ENCODE data around the gene TCOF1.

The TCOF1 gene

GRCh38 chr5:150326707-150327106, 30.8 kb upstream of the TCOF1 start:
- DNase-seq: no peak

DNA sequence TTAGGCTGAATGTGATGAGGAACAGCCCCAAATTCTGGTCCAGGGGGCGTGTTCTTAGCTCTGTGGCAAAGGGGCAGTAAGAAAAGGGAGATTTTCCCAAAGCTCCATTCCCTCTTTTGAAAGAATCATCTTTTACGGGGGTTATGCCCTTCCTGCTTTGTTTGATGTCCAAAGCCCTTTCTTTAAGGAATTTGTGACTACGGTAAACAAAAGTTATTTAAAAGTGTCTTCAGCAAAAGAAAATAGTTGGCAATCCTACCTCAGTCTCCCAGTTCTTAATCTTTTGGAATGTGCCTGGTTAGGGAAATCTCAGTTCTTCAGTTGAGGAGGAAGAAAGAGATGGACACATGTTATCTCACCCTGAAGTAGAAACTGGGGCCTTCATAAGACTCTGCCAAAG, 30.4 kb upstream of the TCOF1 start:
- no peak for DNase-seq

DNA sequence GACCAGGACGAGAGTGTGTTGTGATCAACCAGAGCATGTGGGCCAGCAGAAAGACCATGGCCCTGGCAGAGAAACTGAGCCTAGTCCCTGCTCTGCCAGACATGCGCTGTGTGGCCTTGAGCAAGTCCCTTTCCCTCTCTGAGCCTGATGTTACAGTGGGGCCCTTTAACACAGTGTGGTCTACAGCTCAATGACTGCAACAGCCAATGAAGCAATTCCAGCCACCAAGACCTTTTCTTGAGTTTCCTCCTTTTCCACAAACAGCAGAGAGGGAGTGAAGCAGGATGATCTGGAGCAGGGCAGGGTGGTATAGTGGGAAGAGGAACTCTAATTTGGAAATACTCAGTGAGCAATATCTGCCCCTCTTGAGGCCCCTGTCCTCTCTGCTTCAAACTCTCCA, 29.0 kb upstream of the TCOF1 start:
- no peak for DNase-seq

DNA sequence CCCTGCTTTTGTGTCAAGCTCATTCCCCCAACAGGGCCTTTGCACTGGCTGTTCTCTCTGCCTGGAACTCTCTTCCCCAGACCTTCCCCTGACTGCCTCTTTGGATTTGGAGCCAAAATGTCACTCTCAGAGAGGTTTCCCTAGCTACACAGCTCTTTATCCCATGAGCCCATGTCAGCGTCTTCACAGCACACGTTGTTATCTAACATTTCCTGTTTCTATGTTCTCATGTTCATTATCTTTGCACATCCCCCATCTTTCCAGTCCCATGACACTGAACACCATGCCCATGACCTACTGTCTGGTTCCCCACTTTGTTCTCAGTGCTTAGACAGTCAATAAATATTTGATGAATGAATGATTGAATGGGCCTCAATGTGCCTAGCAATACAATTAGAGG, 28.5 kb upstream of the TCOF1 start:
- DNase-seq: no peak

DNA sequence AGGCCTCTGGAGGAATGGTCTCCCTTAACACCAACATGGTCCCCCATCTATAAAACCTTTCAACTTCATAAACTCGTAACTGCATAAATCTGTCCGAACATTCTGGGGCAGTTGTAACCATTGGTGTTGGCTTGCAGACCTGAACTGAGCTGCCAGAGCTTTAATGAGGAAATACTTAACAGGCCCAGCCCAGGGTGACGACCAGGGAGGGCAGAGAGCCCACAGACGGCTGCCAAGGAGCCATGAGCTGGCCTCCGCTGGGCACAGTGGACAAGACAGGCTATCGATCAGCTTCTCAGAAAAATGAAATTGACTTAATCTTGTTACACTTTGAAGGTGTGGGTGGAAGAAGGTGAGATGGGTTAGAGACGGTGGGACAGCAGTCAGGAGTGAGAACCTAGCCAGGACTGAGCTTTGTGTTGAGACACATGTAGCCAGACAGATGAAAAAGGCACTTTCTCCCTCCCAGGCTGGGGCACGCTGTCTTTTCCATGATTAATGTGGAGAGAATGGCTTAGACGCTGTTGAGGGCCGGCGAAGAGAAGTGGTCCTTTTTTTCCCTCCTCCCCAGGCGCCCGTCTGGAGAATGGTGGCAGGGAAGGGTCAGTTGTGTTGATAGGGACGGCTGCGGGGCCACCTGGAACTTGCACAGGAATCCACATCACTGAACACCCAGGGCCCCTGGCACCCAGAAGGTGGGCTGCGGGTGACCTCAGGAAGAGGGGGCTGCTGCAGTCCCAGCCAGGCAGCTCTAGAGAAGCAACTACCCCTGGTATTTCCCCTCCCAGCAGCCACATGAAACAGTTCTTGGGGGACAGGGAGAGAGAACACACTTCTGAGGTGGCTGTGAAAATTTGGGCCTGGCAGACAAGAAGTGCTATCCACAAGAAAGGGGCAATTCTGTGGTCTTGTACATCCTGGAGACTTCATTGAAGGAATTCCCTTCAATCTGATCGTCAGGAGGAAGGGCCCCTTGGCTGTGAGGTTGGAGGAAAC, 27.3 kb upstream of the TCOF1 start:
- DNase-seq: no peak

- no peak for DNase-seq
These were observed 24.1 kb upstream of the TCOF1 start for GRCh38 chr5:150333400-150333799.

DNA sequence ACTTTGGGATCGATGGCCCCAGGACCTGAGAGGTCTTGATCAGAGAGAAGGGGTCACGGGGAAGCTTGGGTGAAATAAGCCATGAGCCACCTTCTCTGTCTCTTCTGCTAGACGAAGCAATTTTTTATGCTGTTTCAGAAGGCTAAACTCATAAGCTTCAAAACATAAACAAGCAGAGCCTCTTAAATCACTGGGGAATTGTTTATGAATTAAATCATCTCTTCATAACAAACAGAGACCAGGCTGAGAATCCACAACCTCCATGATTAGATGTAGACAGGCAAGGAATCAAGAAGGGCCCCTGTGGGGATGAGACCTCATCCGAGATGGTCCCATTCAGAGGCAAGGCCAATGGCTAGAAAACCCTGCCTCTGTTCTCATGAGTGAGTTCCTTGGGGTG, 21.7 kb upstream of the TCOF1 start:
- no peak for DNase-seq

DNA sequence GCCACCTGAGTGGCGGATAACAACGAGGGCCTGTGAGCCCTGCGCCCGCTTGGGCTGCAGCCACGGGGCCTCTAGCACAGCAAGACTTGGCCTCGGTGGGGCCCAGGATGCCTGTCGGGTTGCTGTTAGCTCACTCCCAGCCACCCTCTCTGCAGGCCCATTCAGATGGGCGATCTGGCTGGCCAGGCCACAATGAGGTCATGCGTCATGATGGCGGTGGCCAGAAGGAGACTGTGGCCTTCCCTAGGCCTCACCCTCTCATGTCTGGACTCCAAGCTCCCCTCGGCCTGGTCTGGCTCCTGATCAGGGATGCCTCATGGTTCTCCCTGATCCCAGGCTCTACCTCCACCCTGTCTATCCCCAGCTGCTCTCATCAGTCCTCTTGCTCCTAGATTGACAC, 19.0 kb upstream of the TCOF1 start:
- no peak for DNase-seq

DNA sequence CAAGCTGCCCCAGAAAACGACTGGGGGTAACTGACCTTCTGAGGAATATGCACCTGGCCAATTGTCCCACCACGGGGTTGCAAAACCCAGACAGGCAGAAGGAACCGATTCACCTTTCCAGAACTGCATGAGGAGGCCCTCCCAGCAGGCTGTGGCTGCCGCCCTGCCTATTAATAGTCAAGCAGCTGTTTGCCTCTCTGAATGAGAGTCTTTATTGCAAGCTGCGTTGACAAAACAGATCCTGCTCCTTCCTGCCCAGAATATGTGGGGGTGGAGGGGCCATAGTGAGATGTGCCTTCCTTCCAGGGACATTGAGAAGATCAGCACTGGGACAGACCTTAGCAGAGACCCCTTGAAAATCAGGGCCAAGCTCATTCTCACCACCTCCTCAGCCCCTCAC, 18.3 kb upstream of the TCOF1 start:
- DNase-seq: no peak

DNA sequence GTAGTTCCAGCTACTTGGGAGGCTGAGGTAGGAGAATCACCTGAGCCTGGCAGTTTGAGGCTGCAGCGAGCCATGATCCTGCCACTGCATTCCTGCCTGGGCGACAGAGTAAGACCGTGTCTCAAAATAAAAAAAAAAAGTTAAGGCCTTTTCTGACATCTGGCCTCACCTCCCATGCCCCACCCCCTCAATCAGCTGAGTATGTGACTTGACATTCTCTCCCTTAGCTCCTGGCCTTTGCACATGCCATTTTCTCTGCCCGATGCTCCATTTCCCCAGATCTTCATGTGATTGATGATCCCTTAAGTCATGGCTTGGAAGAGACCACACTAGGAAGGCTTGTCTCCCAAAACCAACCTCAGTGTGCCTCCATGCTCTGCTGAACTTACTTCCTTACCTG, 17.7 kb upstream of the TCOF1 start:
- no peak for DNase-seq

DNA sequence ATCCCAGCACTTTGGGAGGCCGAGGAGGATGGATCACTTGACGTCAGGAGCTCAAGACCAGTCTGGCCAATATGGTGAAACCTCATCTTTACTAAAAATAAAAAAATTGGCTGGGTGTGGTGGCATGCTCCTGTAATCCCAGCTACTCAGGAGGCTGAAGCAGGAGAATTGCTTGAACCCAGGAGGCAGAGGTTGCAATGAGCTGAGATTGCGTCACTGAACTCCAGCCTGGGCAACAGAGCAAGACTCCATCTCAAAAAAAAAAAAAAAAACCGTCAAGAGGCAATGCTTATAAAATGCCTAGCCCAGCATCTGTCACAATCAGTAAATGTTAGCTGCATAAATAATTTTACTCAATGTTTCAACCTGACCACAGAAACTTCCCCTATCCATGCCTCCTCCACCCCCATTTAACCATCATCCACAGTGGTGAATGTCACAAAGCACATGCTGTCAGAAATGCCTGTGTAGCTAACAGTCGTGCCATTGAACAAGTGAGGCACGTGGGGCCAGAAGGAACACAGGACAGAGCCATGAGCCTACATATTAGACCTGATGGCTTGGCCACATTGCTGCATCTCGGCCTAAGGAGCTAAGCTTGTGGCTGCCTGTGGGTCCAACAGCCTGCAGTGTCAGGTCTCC, 16.8 kb upstream of the TCOF1 start:
- peak; percentile 59 for DNase-seq

DNA sequence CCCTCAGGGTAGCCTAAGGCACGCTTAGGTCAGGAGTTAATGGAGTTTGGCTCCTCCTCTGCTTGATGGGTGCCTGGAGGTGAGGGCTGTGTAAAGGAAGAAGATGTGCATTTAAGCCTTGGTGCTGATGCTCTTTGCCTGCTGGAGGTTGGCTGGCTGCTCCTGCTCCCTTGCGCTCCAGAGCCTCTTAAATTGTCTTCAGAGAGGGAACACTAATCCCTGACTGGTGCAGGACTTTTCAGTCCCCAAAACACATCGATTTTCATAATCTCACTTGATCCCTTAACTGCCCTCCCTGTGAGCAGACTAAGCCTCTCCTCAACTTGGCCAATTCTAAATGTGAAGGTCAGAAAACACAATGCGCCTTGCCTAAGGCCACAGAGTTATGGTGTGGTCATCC, 16.2 kb upstream of the TCOF1 start:
- DNase-seq: no peak

GRCh38 chr5:150341989-150342388, 15.5 kb upstream of the TCOF1 start:
- DNase-seq: no peak

DNA sequence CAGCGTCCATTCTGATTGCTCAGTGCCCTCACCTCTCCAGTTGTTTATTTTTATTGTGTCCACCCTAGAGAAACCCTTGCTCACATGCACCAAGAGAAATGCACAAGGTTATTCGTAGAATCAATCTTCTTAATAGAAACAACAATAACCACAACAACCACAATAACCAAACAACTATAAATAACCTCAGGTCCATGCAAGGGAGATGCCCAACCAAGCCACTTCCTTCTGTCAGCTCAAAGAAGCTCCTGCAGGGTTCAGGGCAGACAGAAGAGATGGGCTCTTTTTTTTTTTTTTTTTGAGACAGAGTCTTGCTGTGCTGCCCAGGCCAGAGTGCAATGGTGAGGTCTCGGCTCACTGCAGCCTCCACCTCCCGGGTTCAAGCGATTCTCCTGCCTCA, 14.9 kb upstream of the TCOF1 start:
- no peak for DNase-seq

DNA sequence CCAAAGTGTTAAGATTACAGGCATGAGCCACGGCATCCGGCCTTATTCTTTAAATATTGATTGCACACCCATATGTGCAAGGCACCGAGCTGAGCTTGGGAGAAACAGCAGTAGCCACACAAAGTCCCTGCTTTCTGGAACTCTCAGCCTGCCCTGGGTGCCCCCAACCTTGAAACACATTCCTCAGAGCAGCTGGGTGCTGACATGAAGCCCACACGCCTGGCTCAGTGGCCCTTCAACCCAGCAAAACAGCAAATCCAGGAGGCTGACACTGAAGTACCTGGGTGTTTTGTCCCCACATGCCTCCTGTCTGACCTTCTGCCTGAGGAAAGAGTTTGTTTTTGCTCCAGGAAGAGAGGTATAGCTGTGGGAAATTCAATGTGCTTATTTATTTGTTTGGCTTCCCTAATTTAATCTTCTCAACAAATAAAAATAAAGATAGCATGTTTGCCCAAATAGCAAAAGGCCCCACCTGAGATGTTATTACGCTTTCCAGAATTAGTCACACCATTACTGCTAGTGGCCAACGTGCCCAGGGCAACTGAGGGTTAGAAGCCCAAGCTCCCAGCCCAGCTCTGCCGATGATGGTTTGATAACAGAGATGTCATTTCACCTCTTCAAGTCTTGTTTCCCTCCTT, 13.4 kb upstream of the TCOF1 start:
- no peak for DNase-seq

DNA sequence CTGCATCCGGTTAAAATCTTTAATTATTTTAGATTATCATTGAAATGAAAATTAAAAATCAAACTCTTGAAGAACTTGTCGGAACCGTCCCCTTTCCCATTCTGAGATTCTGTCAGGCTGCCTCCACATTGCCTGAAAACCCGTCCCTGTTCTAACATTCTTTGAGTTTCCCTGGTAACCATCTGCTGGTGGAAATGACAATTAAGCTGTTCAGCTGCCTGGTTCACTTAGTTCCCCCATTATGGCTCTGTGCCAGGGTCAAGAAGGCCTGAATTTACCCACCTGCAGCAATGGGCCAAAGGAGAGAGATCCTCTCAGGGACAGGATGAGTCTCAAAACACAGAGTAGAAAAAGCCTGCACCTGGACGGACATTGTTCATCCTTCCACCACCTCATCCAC, 11.8 kb upstream of the TCOF1 start:
- no peak for DNase-seq

- DNase-seq: no peak
These were observed 10.9 kb upstream of the TCOF1 start for GRCh38 chr5:150346592-150346991.

DNA sequence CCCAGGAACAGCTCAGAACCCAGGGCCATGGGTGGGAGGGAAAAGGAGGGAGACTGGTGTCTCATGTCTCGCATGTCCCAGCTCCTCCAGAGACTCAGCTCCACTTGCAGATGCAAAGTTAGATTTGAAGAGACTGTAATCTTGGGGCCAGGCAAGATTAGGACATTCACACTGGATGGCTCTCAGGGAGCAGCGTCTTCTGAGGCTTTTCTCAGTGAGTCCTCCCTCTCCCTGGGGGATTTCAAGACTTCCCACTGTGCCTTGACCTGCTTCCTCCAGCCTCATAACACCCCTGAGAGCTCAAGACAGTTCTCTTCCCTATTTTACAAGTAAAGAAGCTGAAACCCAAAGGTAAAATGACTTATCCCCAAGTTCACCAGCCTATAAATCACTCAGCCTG, 10.5 kb upstream of the TCOF1 start:
- DNase-seq: no peak

DNA sequence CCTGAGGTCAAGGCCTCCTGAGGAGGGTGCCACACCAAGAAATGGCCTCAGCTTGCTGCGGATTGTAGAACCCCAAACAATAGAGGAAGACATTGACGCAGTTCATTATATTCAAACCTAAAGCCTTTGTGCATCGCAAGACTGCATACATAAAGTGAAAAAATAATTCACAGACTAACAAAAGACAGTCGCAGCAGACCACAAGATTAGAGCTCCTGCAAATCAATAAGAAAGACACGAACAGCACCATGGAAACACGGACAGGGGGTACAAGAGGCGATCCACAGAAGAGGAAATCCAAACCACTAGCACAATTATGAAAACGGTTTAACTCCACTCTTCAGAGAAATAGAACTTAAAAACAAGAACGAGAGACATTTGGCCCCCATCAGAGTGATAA, 10.0 kb upstream of the TCOF1 start:
- no peak for DNase-seq

DNA sequence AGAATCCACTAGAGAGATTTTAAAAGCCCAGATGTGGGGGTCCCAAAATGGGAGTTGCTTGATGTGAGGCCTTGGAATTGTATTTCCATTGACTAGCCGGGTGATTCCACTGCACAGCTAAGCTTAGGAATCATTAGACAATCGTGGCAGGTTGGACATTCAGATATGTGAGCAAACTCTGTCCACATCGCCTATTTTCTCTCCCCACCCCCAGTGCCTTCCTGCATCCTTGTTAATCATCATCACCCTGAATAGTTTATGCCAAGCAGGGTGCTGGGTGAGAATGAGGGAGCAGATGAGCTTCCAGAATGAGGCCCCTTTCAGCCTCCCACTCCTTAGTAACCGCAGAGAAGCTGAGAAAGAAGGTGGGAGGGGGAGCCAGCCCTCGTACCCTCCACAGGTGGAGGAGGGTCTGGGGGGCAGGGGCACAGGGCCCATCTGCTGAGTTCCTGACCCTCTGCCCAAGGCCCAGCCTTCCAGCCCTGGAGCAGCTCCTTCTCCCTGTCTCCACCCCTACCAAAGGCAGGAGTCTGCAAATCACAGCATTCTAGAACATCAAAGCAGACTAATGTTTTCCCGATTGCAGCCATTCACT, 7.7 kb upstream of the TCOF1 start:
- no peak for DNase-seq

DNA sequence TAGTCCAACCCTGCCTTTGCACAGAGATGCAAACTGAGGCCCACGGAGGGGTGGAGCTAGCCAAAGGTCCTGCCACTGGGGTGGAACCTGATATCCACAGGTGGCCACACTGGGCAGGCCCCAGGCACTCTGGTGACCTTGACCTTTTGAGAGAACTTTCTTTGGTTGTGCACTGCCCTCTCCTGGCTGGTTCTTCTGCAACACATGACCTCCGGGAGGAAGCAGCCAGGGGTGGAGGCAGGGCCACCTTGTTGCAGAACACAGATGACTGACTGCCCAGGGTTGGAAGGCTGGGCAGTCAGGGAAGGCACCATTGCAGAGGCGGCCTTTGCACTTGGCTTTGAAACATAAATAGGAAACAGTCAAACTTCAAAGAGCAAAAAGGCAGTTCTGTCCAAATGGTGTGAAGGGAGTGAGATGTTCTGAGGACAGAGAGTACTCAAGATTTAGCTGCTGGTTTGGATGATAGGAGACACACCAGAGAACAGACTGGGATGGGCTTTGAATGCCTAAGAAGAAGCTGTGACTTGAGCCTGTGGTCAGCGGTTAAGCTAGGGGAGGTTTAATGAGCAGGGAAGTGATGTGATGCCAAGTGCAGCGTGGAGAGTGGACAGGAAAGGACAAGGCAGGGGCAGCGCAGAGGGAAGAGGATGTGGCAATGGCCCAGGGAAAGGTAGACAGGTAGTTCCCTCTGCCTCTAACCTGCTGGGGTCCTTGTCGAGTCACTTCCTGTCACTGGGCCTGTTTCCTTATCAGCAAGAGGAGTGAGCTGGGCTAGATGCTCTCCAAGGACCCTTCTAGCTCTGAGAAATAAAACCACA, 6.8 kb upstream of the TCOF1 start:
- peak; percentile 75 for DNase-seq

DNA sequence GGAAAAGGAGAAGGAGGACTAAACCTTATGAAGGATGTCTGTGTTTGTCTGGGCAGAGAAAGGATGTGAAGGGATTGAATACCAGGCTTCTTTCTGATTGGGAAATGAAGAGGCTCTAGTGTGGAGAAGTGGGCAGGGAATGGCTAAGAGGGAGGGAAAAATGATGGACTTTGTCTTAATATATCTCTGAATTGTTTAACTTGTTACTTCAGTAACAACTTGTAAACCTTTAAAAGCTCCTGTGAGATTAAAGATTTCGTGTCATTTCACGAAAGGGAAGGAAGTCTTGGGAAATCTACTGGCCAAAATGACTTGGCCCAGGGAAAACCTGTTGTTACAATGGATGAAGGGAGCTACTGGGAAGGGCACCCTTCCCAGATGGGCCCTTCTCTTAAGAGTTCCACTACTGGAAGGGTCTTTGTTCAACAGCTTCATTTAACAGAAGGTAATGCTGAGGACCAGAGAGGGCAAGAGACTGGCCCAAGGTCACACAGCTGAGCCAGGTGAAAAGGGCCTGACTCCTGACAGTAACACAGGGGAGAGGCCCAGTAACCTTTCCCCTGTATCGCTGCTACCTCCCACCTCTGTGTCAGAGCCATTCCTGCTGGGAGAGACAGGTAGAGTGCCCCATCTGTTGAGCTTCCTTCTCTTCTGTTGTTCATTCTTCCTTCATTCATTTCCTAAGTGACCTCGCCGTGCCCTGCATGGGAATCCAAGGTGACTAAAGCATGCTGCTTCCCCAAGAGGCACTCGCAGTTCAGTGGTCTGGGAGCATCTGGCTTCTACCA, 5.1 kb upstream of the TCOF1 start:
- DNase-seq: peak; percentile 35
